H1 (cell line): ENCODE data around the gene C19orf44. TPM values are rescaled to one million over a fixed set of nuclear protein-coding genes. Genes with fewer than 3 reads are reported as not detected.

ENCODE experiments used
- CHD7 ChIP-seq: fragments of 300-600 bp; sonication (generic); IDR thresholded peaks from 2 replicates; pipeline ENCODE4 v1.7.1; 2012; ENCODE audit warnings: low read length, moderate library complexity, mild to moderate bottlenecking, inconsistent platforms; ENCODE audit not compliant: insufficient replicate concordance
- EP300 ChIP-seq, 2 experiments: IDR thresholded peaks; 1 replicate in 1 of 2; 2 replicates in 1 of 2; pipeline ENCODE4 v1.6.1; 2011 to 2012; ENCODE audit warnings: low read depth in 2 of 2, low read length in 2 of 2, mild to moderate bottlenecking in 2 of 2, borderline replicate concordance in 1 of 2, inconsistent platforms in 1 of 2, moderate library complexity in 1 of 2
- EZH2 ChIP-seq: fragments of 200-600 bp; sonication (generic); IDR thresholded peaks from 2 replicates; pipeline ENCODE4 v1.7.1; 2012; ENCODE audit warnings: low read depth, mild to moderate bottlenecking, moderate library complexity, low read length, inconsistent platforms; ENCODE audit not compliant: severe bottlenecking
- JUN ChIP-seq: IDR thresholded peaks from 2 replicates; pipeline ENCODE4 v1.6.1; 2011; ENCODE audit warnings: low read depth, mild to moderate bottlenecking, improper control_type of control experiment, low read length
- JUND ChIP-seq: IDR thresholded peaks from 2 replicates; pipeline ENCODE4 v1.6.1; 2011; ENCODE audit warnings: mild to moderate bottlenecking, improper control_type of control experiment, low read length
- KDM4A ChIP-seq: IDR thresholded peaks from one replicate; pipeline ENCODE4 v1.7.1; 2012; ENCODE audit warnings: low read depth, mild to moderate bottlenecking, moderate library complexity, low read length, inconsistent platforms; ENCODE audit not compliant: severe bottlenecking
- MAX ChIP-seq: IDR thresholded peaks from 2 replicates; pipeline ENCODE4 v1.6.1; 2012; ENCODE audit warnings: inconsistent platforms
- RNF2 ChIP-seq: fragments of 200-900, 300-1000 bp; sonication (generic); IDR thresholded peaks from 2 replicates; pipeline ENCODE4 v1.7.1; 2016; ENCODE audit warnings: borderline replicate concordance, low read depth, mild to moderate bottlenecking, antibody characterized with exemption, low read length; ENCODE audit not compliant: poor library complexity, severe bottlenecking; ENCODE audit errors: missing control alignments
- SAP30 ChIP-seq: fragments of 300-600 bp; sonication (generic); IDR thresholded peaks from 2 replicates; pipeline ENCODE4 v1.7.1; 2012; ENCODE audit warnings: low read length, moderate library complexity, mild to moderate bottlenecking, inconsistent platforms; ENCODE audit not compliant: insufficient read depth, insufficient replicate concordance
- polyA plus RNA-seq, 7 experiments: library from polyadenylated mRNA; depleted of rRNA in 3 of 7; stranded (reverse) in 5 of 7; unstranded in 2 of 7; fragments of >200 nt in 5 of 7; fragments of 200-250 nt in 2 of 7; gene quantifications; 1 replicate in 5 of 7; 2 replicates in 1 of 7; 4 replicates in 1 of 7; pipeline versions ENCODE4 v1.2.1 to v1.2.3, GENCODE V29; 2011 to 2013; ENCODE audit warnings: missing spikeins in 2 of 7, mixed read lengths in 2 of 7
- total RNA-seq: library from RNA; stranded (reverse); fragmentation: NEBNext Ultra II Directional; extraction: Animal tissue kit (Norgen Biotek cat#: 25700); gene quantifications from 2 replicates; pipeline ENCODE4 v1.2.1, GENCODE V29; 2021

Gene C19orf44
- total and polyA plus RNA-seq, 2 of the 8 experiments (the other 6 are each of a cell fraction or from before 2014, with no cell fraction given) = 2.1 to 4.5 TPM

- TF ChIP-seq CHD7 = no peak
- TF ChIP-seq JUN = no peak
- no peak for TF ChIP-seq KDM4A
- no peak for TF ChIP-seq JUND
- no peak for TF ChIP-seq RNF2
- TF ChIP-seq EZH2 = no peak
- no peak for TF ChIP-seq MAX
- TF ChIP-seq EP300 (IDR thresholded peaks at IDR 0.05; ENCODE audit: borderline replicate concordance in 1 of 2, low read depth in 2 of 2, low read length in 2 of 2) = no peak
- no peak for TF ChIP-seq SAP30
These were observed 8.1 kb downstream of the C19orf44 start (continued) for GRCh38 chr19:16504271-16504670.
